HCT116 (cell line): ENCODE results near the gene SOX6.

Experiments used
- CTCF ChIP-seq, 3 experiments: fragments of 200-600 bp in 1 of 3; sonication (generic) in 1 of 3; IDR thresholded peaks in 2 of 3; conservative IDR thresholded peaks in 1 of 3; 2 replicates each; pipeline ENCODE4 v1.5.1; 2012 to 2017; ENCODE audit warnings: low read depth in 2 of 3, low read length in 2 of 3, antibody characterized with exemption in 1 of 3, borderline replicate concordance in 1 of 3, control low read depth in 1 of 3, mild to moderate bottlenecking in 1 of 3, mixed read lengths in 1 of 3, mixed run types in 1 of 3, moderate library complexity in 1 of 3; ENCODE audit not compliant: insufficient read depth in 1 of 3
- EZH2 ChIP-seq: fragments of 200-600 bp; sonication (generic); IDR thresholded peaks from 2 replicates; pipeline ENCODE4 v1.6.1; 2017; ENCODE audit warnings: antibody characterized with exemption, mixed run types
- FOSL1 ChIP-seq: IDR thresholded peaks from 2 replicates; pipeline ENCODE4 v1.6.1; 2012; ENCODE audit warnings: low read depth
- MAX ChIP-seq: IDR thresholded peaks from 2 replicates; pipeline ENCODE4 v1.6.1; 2012
- POLR2A ChIP-seq: IDR thresholded peaks from 2 replicates; pipeline ENCODE4 v1.7.0; 2011; ENCODE audit warnings: borderline replicate concordance; ENCODE audit not compliant: insufficient read depth, insufficient read length; ENCODE audit errors: extremely low read depth
- POLR2AphosphoS5 ChIP-seq: IDR thresholded peaks from 2 replicates; pipeline ENCODE4 v1.6.1; 2011; ENCODE audit warnings: mild to moderate bottlenecking, low read depth, low read length, moderate library complexity
- RAD21 ChIP-seq: IDR thresholded peaks from 2 replicates; pipeline ENCODE4 v1.6.1; 2012; ENCODE audit warnings: low read depth, mild to moderate bottlenecking
- YY1 ChIP-seq: IDR thresholded peaks from 2 replicates; pipeline ENCODE4 v1.6.1; 2011; ENCODE audit warnings: low read length, low read depth, moderate library complexity, mild to moderate bottlenecking; ENCODE audit not compliant: insufficient replicate concordance; ENCODE audit errors: extremely low read depth
- ZBTB33 ChIP-seq: IDR thresholded peaks from 2 replicates; pipeline ENCODE4 v1.6.1; 2011; ENCODE audit warnings: mild to moderate bottlenecking, low read length, moderate library complexity; ENCODE audit not compliant: insufficient replicate concordance; ENCODE audit errors: extremely low read depth
- ZFX ChIP-seq: fragments of 450-650 bp; IDR thresholded peaks from 2 replicates; pipeline ENCODE4 v1.6.1; 2017

- TF ChIP-seq ZFX (no peak), CTCF (IDR thresholded peaks at IDR 0.05 in 2 of 3, conservative IDR thresholded peaks at IDR 0.05 in 1 of 3; ENCODE audit: borderline replicate concordance in 1 of 3, insufficient read depth in 1 of 3, low read depth in 2 of 3, low read length in 2 of 3) (no peak), EZH2 (no peak), FOSL1 (no peak), POLR2A (no peak), POLR2AphosphoS5 (no peak), ZBTB33 (no peak), MAX (no peak), YY1 (no peak), RAD21 (no peak)
Measured at GRCh38 chr11:16167706-16168487, 188.4 kb downstream of the SOX6 start.
